ENCODE measurements around the gene NYAP1.

- no peak for TF ChIP-seq CTCF (IDR thresholded peaks at IDR 0.05)
- TF ChIP-seq EZH2 (IDR thresholded peaks at IDR 0.05), result no peak
Observed at GRCh38 chr7:100485471-100485876, 1.7 kb downstream of the NYAP1 start.
